ENCODE results near the gene GNLY. TPM values are rescaled to one million over a fixed set of nuclear protein-coding genes. Genes with fewer than 3 reads are reported as not detected.

GNLY gene
- total and polyA plus RNA-seq, 2 of the 13 experiments (the other 11 are each of a cell fraction or from before 2014, with no cell fraction given) = not detected

DNA sequence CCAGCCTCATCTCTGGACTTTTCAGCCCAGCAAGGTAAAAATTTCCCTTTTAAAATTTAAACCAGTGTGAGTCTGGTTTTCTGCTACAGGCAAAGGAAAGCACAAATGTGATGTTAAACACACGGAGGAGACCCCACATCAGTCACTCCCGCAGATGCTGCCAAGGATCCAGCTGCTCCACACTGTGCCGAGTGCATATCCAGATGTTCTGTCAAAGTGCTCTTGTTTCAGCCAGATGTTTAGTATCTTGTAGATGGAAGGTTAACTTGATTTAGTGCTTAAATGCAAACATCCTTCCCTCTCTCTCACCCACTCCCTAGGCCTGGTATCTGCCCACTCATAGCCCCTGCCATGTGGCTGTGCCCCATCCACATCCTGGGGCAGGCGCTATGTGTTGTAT is 43.8 kb downstream of the GNLY start:
- H3K36me3 ChIP-seq (replicated peaks in 1 of 2; ENCODE audit: control insufficient read depth in 1 of 2, insufficient read depth in 2 of 2, low read length in 2 of 2) = no peaks in the 10 kb centered on the region
- no peak overlapping the region for H3K27ac ChIP-seq (ENCODE audit: extremely low read length, insufficient read depth, low read length)
- FAIRE-seq = no peak
- in situ Hi-C loops (cut with HindIII; ENCODE audit: extremely low pct_ligation_motif_present, low pct_unique_long_range_greater_than_20kb) (loop anchor here (10.0 kb wide), 1 partner anchor 337 kb away; no protein-coding TSS in a partner anchor), intact Hi-C loops (cut with micrococcal nuclease; ENCODE audit: unreplicated experiment) (no loop called here)
- TF ChIP-seq MBD4 (IDR thresholded peaks at IDR 0.05; ENCODE audit: borderline replicate concordance, low read length) = no peak
- H3K9ac ChIP-seq (ENCODE audit: insufficient read depth, low read depth, low read length) = no peak overlapping the region
- H2AFZ ChIP-seq (ENCODE audit: low read length) = no peak overlapping the region
- no peak for DNase-seq (ENCODE audit: low spot score)
- no TSS peak for BruUV-seq (replicated peaks)
- peaks cover 32% of the 10 kb centered on the region for H3K4me1 ChIP-seq (ENCODE audit: insufficient read depth, low read length)
- no peak overlapping the region for H3K4me3 ChIP-seq (replicated peaks in 1 of 3; ENCODE audit: insufficient read depth in 1 of 3, low read depth in 2 of 3, low read length in 3 of 3)
- 66% methylated on average over 4 of the region's 4 CpGs for WGBS (ENCODE audit: low lambda C conversion rate)
- H3K4me2 ChIP-seq (ENCODE audit: low read depth, low read length) = no peak overlapping the region
- H4K20me1 ChIP-seq (ENCODE audit: insufficient read depth, low read length) = no peaks in the 10 kb centered on the region
- H3K79me2 ChIP-seq (ENCODE audit: insufficient read depth, low read length) = no peaks in the 10 kb centered on the region
- ChIA-PET CTCF (ENCODE audit: low intra/inter-chr PET ratio, low total read pairs) (no interaction called here), POLR2A (no interaction called here)
- no peaks in the 10 kb centered on the region for H3K9me3 ChIP-seq (ENCODE audit: low read length)
- H3K27me3 ChIP-seq (ENCODE audit: control insufficient read depth in 1 of 2, insufficient read depth in 2 of 2, low read length in 2 of 2) = peaks cover 2 to 26% of the 10 kb centered on the region in 2 experiments; a peak in 3 of 5 replicates
- ATAC-seq = no peak

DNA sequence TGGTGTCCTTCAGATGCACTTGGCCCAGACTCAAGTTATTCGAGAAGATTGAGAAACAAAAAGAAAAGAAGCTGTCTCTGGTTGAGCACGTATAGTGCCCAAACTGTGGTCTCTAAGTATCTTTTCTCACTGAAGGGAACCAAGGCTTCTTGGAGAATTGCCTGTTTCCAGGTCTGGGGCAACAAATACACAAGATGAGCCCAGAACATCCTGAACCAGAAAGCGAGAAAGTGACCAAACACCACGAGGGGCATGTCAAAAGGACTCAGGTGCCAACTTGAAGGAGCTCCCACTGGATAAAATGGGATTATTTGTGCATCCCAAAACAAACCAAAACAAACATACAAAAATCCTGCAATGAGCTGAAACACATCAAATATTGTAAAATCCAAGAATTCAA is 46.0 kb downstream of the GNLY start:
- no TSS peak for BruUV-seq (replicated peaks)
- H3K4me1 ChIP-seq (ENCODE audit: insufficient read depth, low read length) = peaks cover 37% of the 10 kb centered on the region
- POLR2A ChIA-PET = no interaction called here
- intact Hi-C loops (cut with micrococcal nuclease; ENCODE audit: unreplicated experiment) (no loop called here), in situ Hi-C loops (cut with HindIII; ENCODE audit: extremely low pct_ligation_motif_present, low pct_unique_long_range_greater_than_20kb) (no loop called here)
- 65% methylated on average over 4 of the region's 4 CpGs for WGBS (ENCODE audit: low lambda C conversion rate)
- no peak overlapping the region for H3K9ac ChIP-seq (ENCODE audit: insufficient read depth, low read depth, low read length)
- no peaks in the 10 kb centered on the region for H3K79me2 ChIP-seq (ENCODE audit: insufficient read depth, low read length)
- FAIRE-seq (no peak), DNase-seq (ENCODE audit: low spot score) (no peak), ATAC-seq (no peak)
- H3K27ac ChIP-seq (ENCODE audit: extremely low read length, insufficient read depth, low read length) = no peak overlapping the region
- H3K4me3 ChIP-seq (replicated peaks in 1 of 3; ENCODE audit: insufficient read depth in 1 of 3, low read depth in 2 of 3, low read length in 3 of 3) = no peak overlapping the region
- H2AFZ ChIP-seq (ENCODE audit: low read length) = no peak overlapping the region
- no peaks in the 10 kb centered on the region for H3K9me3 ChIP-seq (ENCODE audit: low read length)
- CTCF ChIA-PET (ENCODE audit: low intra/inter-chr PET ratio, low total read pairs) = no interaction called here
- peaks cover 0 to 9% of the 10 kb centered on the region in 2 experiments; a peak in 2 of 5 replicates for H3K27me3 ChIP-seq (ENCODE audit: control insufficient read depth in 1 of 2, insufficient read depth in 2 of 2, low read length in 2 of 2)
- H3K4me2 ChIP-seq (ENCODE audit: low read depth, low read length) = no peak overlapping the region
- no peaks in the 10 kb centered on the region for H4K20me1 ChIP-seq (ENCODE audit: insufficient read depth, low read length)
- no peaks in the 10 kb centered on the region for H3K36me3 ChIP-seq (replicated peaks in 1 of 2; ENCODE audit: control insufficient read depth in 1 of 2, insufficient read depth in 2 of 2, low read length in 2 of 2)
- no peak for TF ChIP-seq ZBTB7A (CRISPR knock-in tag; IDR thresholded peaks at IDR 0.05)
- TF ChIP-seq SCMH1 (CRISPR knock-in tag; IDR thresholded peaks at IDR 0.05; ENCODE audit: borderline replicate concordance) = no peak
- TF ChIP-seq ZFP41 (CRISPR knock-in tag; IDR thresholded peaks at IDR 0.05; ENCODE audit: borderline replicate concordance) = no peak
- TF ChIP-seq MLLT10 (CRISPR knock-in tag; IDR thresholded peaks at IDR 0.05) = no peak
- no peak for TF ChIP-seq ZNF256 (CRISPR knock-in tag; conservative IDR thresholded peaks at IDR 0.05)
- TF ChIP-seq, protein P1, sequence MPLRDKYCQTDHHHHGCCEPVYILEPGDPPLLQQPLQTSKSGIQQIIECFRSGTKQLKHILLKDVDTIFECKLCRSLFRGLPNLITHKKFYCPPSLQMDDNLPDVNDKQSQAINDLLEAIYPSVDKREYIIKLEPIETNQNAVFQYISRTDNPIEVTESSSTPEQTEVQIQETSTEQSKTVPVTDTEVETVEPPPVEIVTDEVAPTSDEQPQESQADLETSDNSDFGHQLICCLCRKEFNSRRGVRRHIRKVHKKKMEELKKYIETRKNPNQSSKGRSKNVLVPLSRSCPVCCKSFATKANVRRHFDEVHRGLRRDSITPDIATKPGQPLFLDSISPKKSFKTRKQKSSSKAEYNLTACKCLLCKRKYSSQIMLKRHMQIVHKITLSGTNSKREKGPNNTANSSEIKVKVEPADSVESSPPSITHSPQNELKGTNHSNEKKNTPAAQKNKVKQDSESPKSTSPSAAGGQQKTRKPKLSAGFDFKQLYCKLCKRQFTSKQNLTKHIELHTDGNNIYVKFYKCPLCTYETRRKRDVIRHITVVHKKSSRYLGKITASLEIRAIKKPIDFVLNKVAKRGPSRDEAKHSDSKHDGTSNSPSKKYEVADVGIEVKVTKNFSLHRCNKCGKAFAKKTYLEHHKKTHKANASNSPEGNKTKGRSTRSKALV (CRISPR knock-in tag; IDR thresholded peaks at IDR 0.05) = no peak
- TF ChIP-seq CAMTA2 (CRISPR knock-in tag; IDR thresholded peaks at IDR 0.05; ENCODE audit: borderline replicate concordance) = no peak
- TF ChIP-seq ZBTB1 (CRISPR knock-in tag; IDR thresholded peaks at IDR 0.05; ENCODE audit: borderline replicate concordance) = no peak
- no peak for TF ChIP-seq GPN1 (CRISPR knock-in tag; IDR thresholded peaks at IDR 0.05; ENCODE audit: borderline replicate concordance)
- TF ChIP-seq, protein P2, sequence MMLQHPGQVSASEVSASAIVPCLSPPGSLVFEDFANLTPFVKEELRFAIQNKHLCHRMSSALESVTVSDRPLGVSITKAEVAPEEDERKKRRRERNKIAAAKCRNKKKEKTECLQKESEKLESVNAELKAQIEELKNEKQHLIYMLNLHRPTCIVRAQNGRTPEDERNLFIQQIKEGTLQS (CRISPR knock-in tag; IDR thresholded peaks at IDR 0.05) = no peak
- TF ChIP-seq SP140L (CRISPR knock-in tag; IDR thresholded peaks at IDR 0.05; ENCODE audit: borderline replicate concordance) = no peak
- no peak for TF ChIP-seq ZMYM3 (CRISPR knock-in tag; IDR thresholded peaks at IDR 0.05)
- TF ChIP-seq TEAD2 (CRISPR knock-in tag; IDR thresholded peaks at IDR 0.05) = no peak
- TF ChIP-seq ZSCAN25 (CRISPR knock-in tag; IDR thresholded peaks at IDR 0.05) = no peak
- TF ChIP-seq ZNF292 (CRISPR knock-in tag; IDR thresholded peaks at IDR 0.05; ENCODE audit: borderline replicate concordance, low read depth) = no peak
- TF ChIP-seq FLYWCH1 (CRISPR knock-in tag; IDR thresholded peaks at IDR 0.05) = no peak
- no peak for TF ChIP-seq STAG1 (CRISPR knock-in tag; IDR thresholded peaks at IDR 0.05)
- no peak for TF ChIP-seq TBP (CRISPR knock-in tag; IDR thresholded peaks at IDR 0.05)
- TF ChIP-seq MAF1 (CRISPR knock-in tag; IDR thresholded peaks at IDR 0.05; ENCODE audit: borderline replicate concordance) = no peak
